Measurements from ENCODE around the gene ACSS2.

The ACSS2 gene

GRCh38 chr20:34945315-34946077, 69.1 kb downstream of the ACSS2 start:
- no peak for FAIRE-seq
- DNase-seq (ENCODE audit: low spot score): no peak

- DNase-seq (ENCODE audit: low spot score) (no peak), FAIRE-seq (no peak)
These were observed 70.2 kb downstream of the ACSS2 start for GRCh38 chr20:34946661-34947060.

GRCh38 chr20:34947336-34947735, 70.9 kb downstream of the ACSS2 start:
- FAIRE-seq (no peak), DNase-seq (ENCODE audit: low spot score) (no peak)

GRCh38 chr20:34948030-34948429, 71.6 kb downstream of the ACSS2 start:
- FAIRE-seq: no peak
- no peak for DNase-seq (ENCODE audit: low spot score)

- no peak for DNase-seq (ENCODE audit: low spot score)
- FAIRE-seq: no peak
These were observed 72.7 kb downstream of the ACSS2 start for GRCh38 chr20:34949120-34949519.

GRCh38 chr20:34951252-34951651, 74.8 kb downstream of the ACSS2 start:
- DNase-seq (ENCODE audit: low spot score) (no peak), FAIRE-seq (no peak)

- DNase-seq (ENCODE audit: low spot score) (no peak), FAIRE-seq (no peak)
These were observed 75.2 kb downstream of the ACSS2 start for GRCh38 chr20:34951652-34952051.

GRCh38 chr20:34952671-34953070, 76.3 kb downstream of the ACSS2 start:
- DNase-seq (ENCODE audit: low spot score) (no peak), FAIRE-seq (no peak)

GRCh38 chr20:34953960-34954359, 77.5 kb downstream of the ACSS2 start:
- DNase-seq (ENCODE audit: low spot score): no peak
- no peak for FAIRE-seq

GRCh38 chr20:34954904-34955230, 78.5 kb downstream of the ACSS2 start:
- FAIRE-seq (no peak), DNase-seq (ENCODE audit: low spot score) (peak; percentile 54)

- DNase-seq (ENCODE audit: low spot score) (peak; percentile 94), FAIRE-seq (peak; percentile 79)
These were observed 79.0 kb downstream of the ACSS2 start, which contains the start of the genes GSS and MYH7B for GRCh38 chr20:34955231-34956040. TSS of gene GSS (minus strand) at chr20:34955806. CDS start at chr20:34951852, 3,954 bp downstream. TSS of gene MYH7B (plus strand) at chr20:34955868. CDS start at chr20:34978006, 22,138 bp downstream.

GRCh38 chr20:34956041-34956458, 79.6 kb downstream of the ACSS2 start:
- FAIRE-seq: no peak
- no peak for DNase-seq (ENCODE audit: low spot score)

GRCh38 chr20:34956751-34957472, 80.5 kb downstream of the ACSS2 start:
- FAIRE-seq (no peak), DNase-seq (ENCODE audit: low spot score) (no peak)

GRCh38 chr20:34964486-34964885, 88.1 kb downstream of the ACSS2 start:
- DNase-seq (ENCODE audit: low spot score): no peak
- no peak for FAIRE-seq

- FAIRE-seq (no peak), DNase-seq (ENCODE audit: low spot score) (no peak)
These were observed 88.6 kb downstream of the ACSS2 start for GRCh38 chr20:34965051-34965450.

GRCh38 chr20:34967421-34967820, 91.0 kb downstream of the ACSS2 start:
- FAIRE-seq (no peak), DNase-seq (ENCODE audit: low spot score) (no peak)

- FAIRE-seq: no peak
- no peak for DNase-seq (ENCODE audit: low spot score)
These were observed 91.8 kb downstream of the ACSS2 start for GRCh38 chr20:34968042-34968775.

- no peak for FAIRE-seq
- no peak for DNase-seq (ENCODE audit: low spot score)
These were observed 93.9 kb downstream of the ACSS2 start for GRCh38 chr20:34970193-34970840.

GRCh38 chr20:34970846-34971560, 94.6 kb downstream of the ACSS2 start:
- no peak for FAIRE-seq
- DNase-seq (ENCODE audit: low spot score): no peak

Data from RCC 7860 (cell line).